T-helper 1 cell treated with Interleukin-12 subunit alpha and Interleukin-12 subunit beta and Interleukin-4 antibody, amounts not matched to agents 30 μg/mL and 1 μg/mL, for 36 hours (primary cell): ENCODE data around the gene SUN3.

Experiments
- H3K27ac Mint-ChIP-seq: one replicate; pipeline ENCODE4 v1.8.0; 2021; ENCODE audit warnings: mild to moderate bottlenecking, mixed read lengths
- H3K27me3 Mint-ChIP-seq: one replicate; pipeline ENCODE4 v1.8.0; 2021; ENCODE audit warnings: low read depth, mixed read lengths
- H3K36me3 Mint-ChIP-seq: one replicate; pipeline ENCODE4 v1.8.0; 2021; ENCODE audit warnings: low read depth, mixed read lengths
- H3K4me1 Mint-ChIP-seq: one replicate; pipeline ENCODE4 v1.8.0; 2021; ENCODE audit warnings: low read depth, mixed read lengths
- H3K4me3 Mint-ChIP-seq: one replicate; pipeline ENCODE4 v1.8.0; 2021; ENCODE audit warnings: mild to moderate bottlenecking, moderate library complexity, mixed read lengths
- H3K9me3 Mint-ChIP-seq: one replicate; pipeline ENCODE4 v1.8.0; 2021; ENCODE audit warnings: mixed read lengths

The SUN3 gene

GRCh38 chr7:48028938-48029337 lies at the start of gene SUN3:
SUN3 (minus strand) TSS chr7:48029107; CDS start chr7:48028938, 169 bp downstream.
- H3K4me1 Mint-ChIP-seq = no peaks in the 10 kb centered on the region
- H3K4me3 Mint-ChIP-seq = no peak within 1 kb of the TSS
- H3K9me3 Mint-ChIP-seq = peaks cover 4% of the 10 kb centered on the region
- no peaks in the 10 kb centered on the region for H3K36me3 Mint-ChIP-seq
- peaks cover 45% of the 10 kb centered on the region for H3K27me3 Mint-ChIP-seq
- H3K27ac Mint-ChIP-seq = no peak within 1 kb of the TSS

- peaks cover 19% of the 10 kb centered on the region for H3K4me1 Mint-ChIP-seq
- H3K36me3 Mint-ChIP-seq = peaks cover under 1% of the 10 kb centered on the region
- H3K9me3 Mint-ChIP-seq = no peaks in the 10 kb centered on the region
- no peak overlapping the region for H3K4me3 Mint-ChIP-seq
- H3K27me3 Mint-ChIP-seq = no peaks in the 10 kb centered on the region
- no peak overlapping the region for H3K27ac Mint-ChIP-seq
Observed at GRCh38 chr7:48078470-48078869, 49.6 kb upstream of the SUN3 start.

GRCh38 chr7:48077423-48077822 lies 48.5 kb upstream of the SUN3 start:
- Mint-ChIP-seq H3K4me3 (no peak overlapping the region), H3K4me1 (peaks cover 9% of the 10 kb centered on the region), H3K27me3 (no peaks in the 10 kb centered on the region), H3K27ac (no peak overlapping the region), H3K36me3 (no peaks in the 10 kb centered on the region), H3K9me3 (peaks cover 2% of the 10 kb centered on the region)

- Mint-ChIP-seq H3K4me3 (no peak overlapping the region), H3K27ac (no peak overlapping the region), H3K4me1 (peaks cover 6% of the 10 kb centered on the region), H3K9me3 (peaks cover 5% of the 10 kb centered on the region), H3K27me3 (no peaks in the 10 kb centered on the region), H3K36me3 (no peaks in the 10 kb centered on the region)
Observed at GRCh38 chr7:48074204-48074654, 45.3 kb upstream of the SUN3 start.

- Mint-ChIP-seq H3K27me3 (peaks cover 5% of the 10 kb centered on the region), H3K4me1 (no peaks in the 10 kb centered on the region), H3K36me3 (no peaks in the 10 kb centered on the region), H3K4me3 (no peak overlapping the region), H3K9me3 (peaks cover 16% of the 10 kb centered on the region), H3K27ac (no peak overlapping the region)
Observed at GRCh38 chr7:48067475-48067874, 38.6 kb upstream of the SUN3 start.

GRCh38 chr7:48063985-48064384 lies 35.1 kb upstream of the SUN3 start:
- no peak overlapping the region for H3K4me3 Mint-ChIP-seq
- H3K27ac Mint-ChIP-seq = no peak overlapping the region
- peaks cover 12% of the 10 kb centered on the region for H3K9me3 Mint-ChIP-seq
- H3K27me3 Mint-ChIP-seq = peaks cover 5% of the 10 kb centered on the region
- H3K4me1 Mint-ChIP-seq = no peaks in the 10 kb centered on the region
- H3K36me3 Mint-ChIP-seq = no peaks in the 10 kb centered on the region

- H3K27ac Mint-ChIP-seq = no peak overlapping the region
- H3K36me3 Mint-ChIP-seq = no peaks in the 10 kb centered on the region
- peaks cover 13% of the 10 kb centered on the region for H3K27me3 Mint-ChIP-seq
- no peaks in the 10 kb centered on the region for H3K4me1 Mint-ChIP-seq
- H3K4me3 Mint-ChIP-seq = no peak overlapping the region
- H3K9me3 Mint-ChIP-seq = peaks cover 31% of the 10 kb centered on the region
Observed at GRCh38 chr7:48059706-48060105, 30.8 kb upstream of the SUN3 start.

- peaks cover 25% of the 10 kb centered on the region for H3K9me3 Mint-ChIP-seq
- H3K4me1 Mint-ChIP-seq = no peaks in the 10 kb centered on the region
- H3K27me3 Mint-ChIP-seq = peaks cover 13% of the 10 kb centered on the region
- H3K27ac Mint-ChIP-seq = no peak overlapping the region
- H3K4me3 Mint-ChIP-seq = no peak overlapping the region
- no peaks in the 10 kb centered on the region for H3K36me3 Mint-ChIP-seq
Observed at GRCh38 chr7:48058990-48059389, 30.1 kb upstream of the SUN3 start.

GRCh38 chr7:48053736-48054135 lies 24.8 kb upstream of the SUN3 start:
- peaks cover 18% of the 10 kb centered on the region for H3K9me3 Mint-ChIP-seq
- H3K36me3 Mint-ChIP-seq = no peaks in the 10 kb centered on the region
- no peaks in the 10 kb centered on the region for H3K4me1 Mint-ChIP-seq
- H3K27me3 Mint-ChIP-seq = peaks cover 8% of the 10 kb centered on the region
- H3K4me3 Mint-ChIP-seq = no peak overlapping the region
- H3K27ac Mint-ChIP-seq = no peak overlapping the region

- no peaks in the 10 kb centered on the region for H3K36me3 Mint-ChIP-seq
- peaks cover 11% of the 10 kb centered on the region for H3K9me3 Mint-ChIP-seq
- no peaks in the 10 kb centered on the region for H3K4me1 Mint-ChIP-seq
- H3K27me3 Mint-ChIP-seq = peaks cover 8% of the 10 kb centered on the region
- no peak overlapping the region for H3K27ac Mint-ChIP-seq
- no peak overlapping the region for H3K4me3 Mint-ChIP-seq
Observed at GRCh38 chr7:48052748-48053147, 23.8 kb upstream of the SUN3 start.

- H3K4me1 Mint-ChIP-seq = peaks cover 16% of the 10 kb centered on the region
- H3K9me3 Mint-ChIP-seq = no peaks in the 10 kb centered on the region
- no peak overlapping the region for H3K4me3 Mint-ChIP-seq
- H3K27ac Mint-ChIP-seq = no peak overlapping the region
- peaks cover 3% of the 10 kb centered on the region for H3K27me3 Mint-ChIP-seq
- H3K36me3 Mint-ChIP-seq = peaks cover 1% of the 10 kb centered on the region
Observed at GRCh38 chr7:48049850-48050249, 20.9 kb upstream of the SUN3 start.

GRCh38 chr7:48048113-48048512 lies 19.2 kb upstream of the SUN3 start:
- H3K9me3 Mint-ChIP-seq = no peaks in the 10 kb centered on the region
- peaks cover 3% of the 10 kb centered on the region for H3K27me3 Mint-ChIP-seq
- no peak overlapping the region for H3K4me3 Mint-ChIP-seq
- peaks cover 17% of the 10 kb centered on the region for H3K4me1 Mint-ChIP-seq
- no peak overlapping the region for H3K27ac Mint-ChIP-seq
- peaks cover 1% of the 10 kb centered on the region for H3K36me3 Mint-ChIP-seq

GRCh38 chr7:48046458-48046857 lies 17.6 kb upstream of the SUN3 start:
- Mint-ChIP-seq H3K4me1 (peaks cover 21% of the 10 kb centered on the region), H3K36me3 (peaks cover 1% of the 10 kb centered on the region), H3K27me3 (peaks cover 3% of the 10 kb centered on the region), H3K9me3 (no peaks in the 10 kb centered on the region), H3K27ac (no peak overlapping the region), H3K4me3 (no peak overlapping the region)

- peak overlapping the region; percentile 49 for H3K27ac Mint-ChIP-seq
- H3K9me3 Mint-ChIP-seq = no peaks in the 10 kb centered on the region
- peaks cover 24% of the 10 kb centered on the region for H3K4me1 Mint-ChIP-seq
- H3K27me3 Mint-ChIP-seq = peaks cover 3% of the 10 kb centered on the region
- H3K36me3 Mint-ChIP-seq = peaks cover 1% of the 10 kb centered on the region
- H3K4me3 Mint-ChIP-seq = no peak overlapping the region
Observed at GRCh38 chr7:48045195-48045765, 16.4 kb upstream of the SUN3 start.

- H3K4me1 Mint-ChIP-seq = peaks cover 24% of the 10 kb centered on the region
- no peak overlapping the region for H3K27ac Mint-ChIP-seq
- H3K27me3 Mint-ChIP-seq = peaks cover 16% of the 10 kb centered on the region
- no peaks in the 10 kb centered on the region for H3K9me3 Mint-ChIP-seq
- H3K36me3 Mint-ChIP-seq = peaks cover 1% of the 10 kb centered on the region
- no peak overlapping the region for H3K4me3 Mint-ChIP-seq
Observed at GRCh38 chr7:48042636-48043035, 13.7 kb upstream of the SUN3 start.

- peaks cover 1% of the 10 kb centered on the region for H3K36me3 Mint-ChIP-seq
- peaks cover 24% of the 10 kb centered on the region for H3K4me1 Mint-ChIP-seq
- H3K27me3 Mint-ChIP-seq = peaks cover 20% of the 10 kb centered on the region
- H3K4me3 Mint-ChIP-seq = no peak overlapping the region
- no peak overlapping the region for H3K27ac Mint-ChIP-seq
- no peaks in the 10 kb centered on the region for H3K9me3 Mint-ChIP-seq
Observed at GRCh38 chr7:48042216-48042615, 13.3 kb upstream of the SUN3 start.
